COR-L47 (cell line): ENCODE data around the gene ZNRF2.

Source experiments
- DNase-seq: peaks from one replicate; lab custom pipeline; 2025; lab: John Stamatoyannopoulos, UW

Gene ZNRF2

DNA sequence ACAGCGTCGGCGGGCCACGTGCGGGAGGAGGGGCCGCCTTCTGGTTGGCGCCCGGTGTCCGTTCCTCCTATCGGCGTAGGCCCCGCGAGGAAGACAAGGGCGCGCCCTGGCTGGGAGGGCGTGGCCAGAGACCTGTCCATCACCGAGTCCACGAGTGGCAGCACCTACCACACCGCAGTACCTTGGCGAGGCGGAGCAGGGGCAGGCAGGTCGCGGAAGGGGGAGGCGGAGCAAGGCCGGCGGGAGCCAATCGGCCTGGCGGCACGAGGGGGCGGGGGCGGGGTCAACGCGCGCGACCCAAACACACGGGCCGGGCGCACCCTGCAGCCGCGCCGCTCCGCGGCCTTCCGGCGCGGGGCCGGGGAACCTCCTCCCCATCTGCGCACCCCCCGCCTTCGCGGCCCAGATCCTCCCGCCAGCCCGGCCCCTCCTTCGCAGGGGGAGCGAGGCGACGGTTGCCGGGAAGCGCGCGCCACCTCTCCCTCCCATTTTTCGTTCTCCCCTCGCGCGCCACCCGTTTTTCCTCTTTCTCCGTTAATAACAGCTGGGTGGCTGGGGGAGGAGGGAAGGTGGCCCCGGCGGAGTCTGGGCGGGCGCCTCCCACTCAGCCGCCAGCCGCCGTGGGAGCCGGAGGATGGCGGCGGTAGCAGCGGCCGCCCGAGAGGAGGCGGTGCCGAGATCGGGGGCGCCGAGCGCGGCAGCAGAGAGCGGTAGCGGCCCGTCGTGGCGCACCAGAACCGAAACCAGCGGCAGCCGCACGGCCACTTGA is at the start of gene ZNRF2:
Gene ZNRF2 (plus strand): TSS at position 300 of the 769 bp plus-strand sequence. CDS start 761 bp downstream, outside the sequence.
- DNase-seq = peak; percentile 99

DNA sequence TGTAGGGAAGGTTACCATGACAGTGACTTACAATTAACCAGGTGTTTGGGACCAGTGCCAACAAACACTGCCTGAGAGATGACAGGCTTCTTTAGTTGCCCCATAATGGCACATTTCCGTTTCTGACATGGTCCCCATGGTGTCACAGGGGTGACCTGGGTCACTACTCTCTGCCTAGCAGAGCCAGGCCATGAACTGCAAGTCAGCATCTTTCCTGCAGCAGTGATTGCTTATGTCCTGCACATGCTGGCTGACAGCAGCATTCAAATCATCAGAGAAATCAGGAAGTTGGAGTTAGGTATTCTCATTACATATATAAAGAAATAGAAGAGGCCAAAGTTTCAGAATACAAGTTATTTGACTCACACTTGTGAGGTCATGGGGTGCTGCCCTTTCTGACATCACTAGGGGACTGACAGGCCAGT is 47.1 kb upstream of the ZNRF2 start:
- DNase-seq = peak; percentile 87

DNA sequence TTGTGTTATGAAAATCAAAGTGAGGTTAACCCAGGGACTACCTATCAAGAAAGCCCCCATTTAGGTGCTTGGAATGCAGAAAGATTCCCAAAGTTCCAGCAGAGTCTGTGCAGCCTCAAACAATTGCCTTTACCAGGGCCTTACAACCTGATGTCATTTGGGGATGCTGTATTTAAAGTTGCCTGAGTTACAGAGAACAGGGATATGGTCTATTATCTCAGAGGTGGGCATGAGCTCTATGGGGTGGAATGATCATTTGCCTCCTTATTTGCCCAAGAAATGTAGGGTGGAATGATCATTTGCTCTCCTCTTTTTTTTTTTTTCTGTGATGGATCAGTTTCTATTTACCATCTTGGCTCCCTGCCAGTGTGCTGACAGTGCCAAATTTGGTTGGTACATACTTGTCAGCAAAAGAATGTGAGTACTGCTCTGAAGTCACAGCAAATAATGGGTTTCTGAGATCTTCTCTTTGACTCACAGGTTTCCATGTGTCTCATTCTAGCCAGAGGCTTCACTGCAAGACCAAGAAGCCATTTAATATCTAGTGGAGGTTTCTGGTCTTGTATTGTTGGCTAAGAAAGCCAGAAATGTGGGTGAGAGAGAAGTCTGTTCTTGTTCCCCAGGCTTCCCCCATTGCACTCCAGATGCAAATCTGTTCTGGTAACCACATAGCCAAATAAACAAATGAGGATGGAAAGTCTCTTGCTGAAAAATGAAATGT is 45.5 kb upstream of the ZNRF2 start:
- DNase-seq = peak; percentile 84

DNA sequence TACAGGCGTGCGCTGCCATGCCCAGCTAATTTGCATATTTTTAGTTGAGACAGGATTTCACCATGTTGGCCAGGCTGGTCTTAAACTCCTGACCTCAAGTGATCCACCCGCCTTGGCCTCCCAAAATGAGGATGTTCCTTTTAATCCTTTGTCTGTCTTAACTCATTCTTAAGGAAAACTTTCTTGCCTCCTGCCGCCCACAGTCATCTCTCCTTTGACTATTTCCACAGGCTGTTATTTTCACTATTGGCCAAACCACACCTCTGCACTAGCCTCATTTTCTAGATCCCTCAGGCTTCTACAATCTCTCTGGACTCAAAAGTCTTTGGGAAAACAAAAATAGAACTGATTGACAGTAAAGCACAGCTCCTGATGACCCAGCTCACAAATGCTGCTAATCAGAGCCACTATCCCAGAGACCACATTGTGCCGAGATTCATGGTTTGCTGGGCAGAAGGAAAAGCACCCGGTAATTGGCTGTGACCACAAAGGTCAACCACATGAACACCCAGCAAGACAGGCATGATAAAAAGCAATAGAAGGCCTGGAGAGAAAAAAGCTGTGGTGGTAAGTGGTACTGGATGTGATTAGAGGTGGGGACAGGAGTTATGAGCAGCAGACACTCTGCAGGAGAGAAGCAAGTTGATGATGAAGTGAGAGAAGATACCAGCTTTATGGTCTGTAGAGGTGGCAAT is 44.1 kb upstream of the ZNRF2 start:
- no peak for DNase-seq

DNA sequence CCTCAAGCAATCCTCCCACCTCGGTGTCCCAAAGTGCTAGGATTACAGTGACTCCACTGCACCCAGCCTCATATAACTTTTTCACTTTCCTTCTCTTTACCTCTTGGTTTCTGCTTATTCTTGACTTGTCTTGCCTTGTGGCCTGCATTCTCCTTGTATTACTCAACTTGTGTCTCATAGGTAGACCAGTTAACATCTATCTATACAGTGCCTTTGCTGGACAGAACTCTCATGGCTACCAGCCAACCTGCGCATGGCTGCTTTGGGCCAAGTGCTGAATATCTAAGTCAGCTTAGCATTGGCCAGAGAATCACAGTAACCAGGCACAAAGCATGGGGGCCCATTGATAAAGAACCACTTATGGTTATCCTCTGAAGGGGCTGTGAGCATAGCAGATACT is 42.6 kb upstream of the ZNRF2 start:
- DNase-seq = no peak

DNA sequence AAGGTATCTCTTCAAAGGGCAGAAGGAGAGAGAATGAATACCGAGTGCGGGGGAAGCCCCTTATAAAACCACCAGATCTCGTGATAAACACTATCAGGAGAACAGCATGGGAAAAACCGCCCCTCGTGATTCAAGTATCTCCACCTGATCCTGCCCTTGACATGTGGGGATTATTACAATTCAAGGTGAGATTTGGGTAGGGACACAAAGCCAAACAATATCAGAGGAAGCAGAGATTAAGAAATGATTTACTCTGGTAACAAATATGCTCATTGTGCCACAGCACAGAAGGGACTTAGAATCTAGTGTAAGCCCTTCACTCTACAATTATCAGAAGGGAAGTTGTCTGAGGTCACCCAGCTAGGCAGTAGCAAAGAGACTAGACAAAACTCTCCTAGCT is 40.1 kb upstream of the ZNRF2 start:
- DNase-seq = no peak

DNA sequence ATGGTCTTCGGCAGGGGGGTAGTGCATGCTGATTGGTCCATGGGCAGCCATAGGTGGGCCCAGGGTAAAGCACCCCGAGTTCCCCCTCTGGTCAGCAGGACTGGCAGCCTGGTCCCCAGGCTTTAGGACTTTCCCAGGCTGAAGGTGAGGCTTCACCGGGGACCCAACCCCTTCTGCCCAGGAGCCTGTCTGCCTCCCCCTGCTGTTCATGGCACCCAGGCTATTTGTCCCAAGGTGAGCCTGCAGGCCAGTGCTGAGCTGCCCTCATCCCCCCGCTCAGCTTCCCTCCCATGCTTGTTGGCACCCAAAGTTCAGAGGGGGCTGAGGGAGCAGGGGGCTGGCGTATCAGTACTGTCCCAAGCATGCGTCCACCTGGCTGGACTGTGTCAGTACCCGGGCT is 38.5 kb upstream of the ZNRF2 start:
- DNase-seq = no peak

DNA sequence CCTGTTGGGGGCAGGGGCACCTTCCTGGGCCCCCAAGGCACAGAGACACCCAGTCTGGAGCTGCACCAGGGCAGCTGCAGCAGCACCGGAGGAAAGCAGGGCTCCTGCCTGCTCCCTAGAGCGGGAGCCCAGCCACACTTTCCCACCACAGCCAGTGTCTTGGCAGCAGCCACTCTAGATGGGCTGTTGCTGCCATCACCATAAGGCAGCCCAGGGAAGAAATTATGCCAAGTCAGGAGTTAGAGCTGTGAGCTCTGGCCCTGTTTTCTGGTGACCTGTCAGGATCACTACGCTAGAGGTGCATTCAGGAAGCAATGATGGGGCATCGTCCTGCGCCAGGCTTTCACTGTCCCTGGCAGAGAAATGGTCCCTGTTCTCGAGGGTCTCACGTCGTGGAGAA is 38.0 kb upstream of the ZNRF2 start:
- no peak for DNase-seq

DNA sequence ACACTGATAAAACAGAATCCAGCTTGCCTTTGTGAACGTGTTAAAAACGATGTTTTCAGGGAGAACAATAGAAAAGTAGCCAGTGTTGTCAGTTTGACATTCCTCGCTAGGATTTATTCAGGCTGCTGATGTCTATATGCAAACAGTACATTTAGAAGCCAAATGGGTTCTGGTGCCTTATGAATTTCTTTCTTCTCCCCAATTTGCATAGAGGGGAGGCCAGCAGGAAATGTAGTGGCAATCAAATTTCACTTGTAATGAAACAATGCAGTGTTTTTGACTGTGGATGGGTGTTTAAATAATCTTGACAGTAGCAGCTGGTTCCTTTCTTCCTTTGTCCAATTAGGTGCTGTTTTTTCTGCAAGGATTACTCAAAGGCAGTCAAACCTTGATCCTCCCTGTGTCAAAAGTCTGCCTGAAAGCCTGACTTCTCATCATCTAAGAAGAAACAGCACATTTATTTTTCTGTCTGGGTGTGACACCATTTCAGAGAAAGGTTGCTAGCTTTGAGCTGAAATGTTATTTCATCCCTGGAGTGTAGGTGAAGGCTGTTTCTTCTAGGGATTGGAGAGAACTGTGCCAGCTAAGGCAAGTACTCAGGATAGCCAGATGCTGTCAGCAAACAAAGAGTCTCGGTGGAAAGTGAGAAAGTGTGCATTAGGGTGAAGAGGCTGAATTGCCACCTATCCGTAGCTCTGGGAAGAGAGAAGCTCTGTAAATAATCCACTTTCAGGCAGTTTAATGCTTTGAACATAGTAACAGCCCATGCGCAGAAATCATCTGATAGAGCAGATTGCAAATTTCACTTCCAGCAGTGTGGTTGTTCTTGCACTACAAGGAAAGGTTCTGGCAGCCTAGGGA is 36.6 kb upstream of the ZNRF2 start:
- peak; percentile 56 for DNase-seq

DNA sequence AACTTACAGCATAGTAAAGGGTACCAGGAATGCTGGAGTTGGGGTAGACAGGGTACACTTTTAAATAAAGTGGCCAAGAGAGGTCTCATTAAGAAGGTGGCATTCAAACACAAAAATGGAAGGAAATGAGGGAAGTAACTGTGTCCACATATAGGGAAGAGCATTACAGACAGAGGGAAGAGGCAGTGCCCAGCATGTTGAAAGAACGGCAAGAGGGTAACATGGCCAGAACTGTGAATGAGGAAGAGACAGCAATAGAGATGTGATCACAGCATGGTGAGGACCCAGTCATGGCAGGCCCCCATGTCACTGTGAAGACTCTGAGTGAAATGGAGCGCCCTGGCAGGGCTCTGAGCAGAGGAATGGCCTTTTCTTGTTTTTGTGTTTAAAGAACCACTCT is 35.1 kb upstream of the ZNRF2 start:
- DNase-seq = no peak

DNA sequence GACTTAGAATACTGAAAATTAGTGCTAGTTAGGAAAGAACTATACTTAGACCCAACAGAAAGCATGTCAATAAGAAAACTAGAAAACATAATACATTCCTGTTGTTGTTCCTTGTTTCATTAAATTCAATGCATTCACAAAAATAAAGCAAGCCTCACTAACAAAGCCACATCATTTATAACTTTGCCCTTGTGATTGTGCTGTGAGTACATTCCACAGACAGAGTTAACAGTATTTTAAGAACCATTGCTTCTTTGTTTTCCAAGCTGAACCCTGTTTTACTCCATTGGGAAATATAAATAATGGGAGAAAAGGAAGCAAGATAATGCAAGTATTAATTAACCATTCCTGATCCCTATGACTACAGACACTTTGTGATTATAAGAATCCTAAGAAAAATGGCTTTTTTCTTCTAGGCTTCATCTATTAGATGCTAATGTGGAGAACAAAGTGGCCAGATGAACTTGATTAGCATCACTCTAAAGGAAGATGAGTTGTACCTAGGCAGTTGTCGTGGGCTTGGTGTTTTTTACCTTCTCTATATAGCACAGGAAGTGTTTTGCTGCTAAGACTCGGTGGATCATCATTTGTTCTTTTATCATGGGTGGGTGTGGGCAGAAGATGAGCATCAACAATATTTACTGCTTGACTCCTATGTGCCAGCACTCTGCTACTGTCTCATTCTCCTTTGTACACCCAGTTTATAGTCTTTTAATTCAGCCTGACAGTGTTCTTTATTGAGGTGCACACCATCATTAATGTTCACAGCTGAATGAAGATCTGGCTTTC is 34.2 kb upstream of the ZNRF2 start:
- DNase-seq = no peak

DNA sequence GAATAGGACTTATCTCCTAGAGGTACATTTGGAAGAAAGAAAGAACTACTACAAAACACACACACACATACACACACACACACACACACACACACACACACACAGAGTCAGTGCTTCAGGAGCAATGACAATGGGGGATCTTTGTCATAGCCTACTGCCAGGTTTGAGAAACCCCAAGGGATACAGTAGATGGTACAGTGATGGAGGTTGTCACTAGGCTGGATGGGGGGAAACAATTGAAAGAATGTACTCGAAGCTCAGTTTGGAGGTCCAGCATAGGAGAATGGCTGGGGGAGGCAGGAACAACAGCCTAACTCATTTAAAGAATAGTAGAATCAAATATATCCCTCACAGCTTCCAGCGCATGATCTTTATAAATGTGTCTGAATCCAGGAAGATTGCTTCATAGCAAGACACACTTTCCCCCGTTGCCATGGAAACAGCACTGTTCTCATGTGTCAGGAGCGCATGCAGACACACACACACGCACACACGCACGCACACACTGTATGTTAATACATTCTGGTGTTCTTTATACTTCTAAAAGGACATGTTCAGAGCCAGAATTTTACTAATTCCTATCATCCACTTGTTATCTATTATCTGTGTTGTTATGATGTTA is 32.6 kb upstream of the ZNRF2 start:
- DNase-seq = no peak

DNA sequence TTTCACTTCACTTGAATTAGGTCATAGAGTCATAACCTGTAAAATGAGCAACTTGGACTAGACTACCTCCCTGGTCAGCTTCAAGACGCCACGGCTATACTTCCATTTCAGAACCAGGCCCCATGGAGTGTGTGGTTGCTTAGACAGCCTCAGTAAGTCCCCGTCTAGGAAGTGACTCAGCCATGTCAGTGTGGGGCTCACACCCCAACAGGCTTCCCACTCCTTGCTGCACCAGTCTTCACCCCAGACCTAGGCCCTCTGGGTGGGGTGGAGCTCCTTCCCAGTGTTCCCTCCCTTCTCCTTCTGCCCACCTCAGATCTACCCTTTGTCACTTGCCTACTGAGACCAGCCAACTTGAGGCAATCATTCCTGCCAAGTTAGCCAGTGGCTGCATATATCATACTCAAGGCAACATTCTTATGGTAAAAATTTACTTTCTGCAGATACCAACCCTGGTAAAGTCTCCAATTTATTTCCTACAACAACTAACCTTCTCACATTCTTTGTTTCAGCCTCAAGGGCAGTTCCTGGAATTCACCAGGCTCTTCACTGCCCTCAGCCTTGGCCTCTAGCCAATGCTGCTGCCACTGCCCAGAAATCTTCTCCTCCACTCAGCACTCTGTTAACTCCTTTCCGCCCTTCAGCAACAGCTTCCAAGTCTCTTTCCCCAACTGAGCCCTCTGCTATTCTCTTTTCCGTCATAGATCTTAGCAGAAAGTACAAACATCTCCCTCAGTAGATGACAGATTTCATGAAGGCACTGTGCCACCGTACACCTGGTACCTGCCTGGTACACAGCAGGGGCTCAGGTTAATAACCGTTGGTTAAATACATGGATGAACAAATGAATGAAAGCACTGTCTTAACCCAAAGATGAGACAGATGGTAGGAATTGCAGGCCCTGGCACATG is 31.3 kb upstream of the ZNRF2 start:
- DNase-seq = peak; percentile 66

DNA sequence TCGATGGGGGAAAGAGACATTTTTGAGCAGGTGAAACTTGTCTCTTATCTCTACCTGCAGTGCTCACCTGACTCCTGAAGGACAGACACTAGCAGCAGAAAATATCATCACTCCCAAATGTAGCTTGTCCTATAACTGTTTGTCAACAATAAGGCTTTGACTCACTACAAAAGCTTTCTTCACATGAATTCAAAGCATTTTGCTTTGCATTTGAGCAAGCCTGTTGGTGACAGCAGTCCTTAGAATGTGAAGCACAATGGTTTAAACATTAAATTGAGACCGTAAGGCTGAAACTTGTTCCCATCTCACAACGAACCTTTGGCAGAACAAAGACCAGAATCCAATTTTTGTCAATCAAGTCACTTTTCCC is 30.6 kb upstream of the ZNRF2 start:
- DNase-seq = no peak

DNA sequence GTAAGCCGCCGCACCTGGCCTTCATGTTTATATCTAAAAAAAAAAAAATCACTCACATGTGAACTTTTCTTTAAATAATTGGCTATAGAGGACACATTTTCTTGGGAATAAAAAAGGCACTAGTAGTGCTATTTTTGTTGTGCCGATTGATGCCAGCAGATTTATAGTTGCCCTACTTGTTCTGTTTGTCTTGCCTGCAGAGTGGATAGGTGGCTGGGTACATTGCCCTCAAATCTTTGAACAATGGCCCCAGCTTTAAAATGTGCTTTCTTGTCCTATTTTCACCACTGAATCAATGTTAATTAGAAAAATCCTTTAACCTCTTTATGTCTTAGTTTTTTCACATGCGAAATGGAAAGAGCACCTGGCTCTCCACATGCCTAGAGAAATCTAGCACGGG is 30.1 kb upstream of the ZNRF2 start:
- no peak for DNase-seq

DNA sequence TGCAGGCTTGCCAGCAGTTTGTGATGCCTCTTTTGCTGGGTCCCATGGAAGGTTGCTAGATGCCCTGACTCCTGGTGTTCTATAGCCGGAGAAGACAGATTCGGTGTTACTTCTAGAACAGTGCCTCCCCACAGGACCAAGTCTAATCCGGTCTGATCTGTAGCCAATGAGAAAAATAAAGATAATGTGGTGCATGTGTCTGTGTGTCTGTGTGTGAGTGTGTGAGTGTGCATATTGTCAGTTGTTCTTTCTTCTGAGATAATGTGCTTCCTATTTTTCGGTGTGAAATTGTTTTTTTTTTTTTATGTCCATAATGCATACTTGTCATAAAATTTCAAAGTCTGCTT is 29.7 kb upstream of the ZNRF2 start:
- DNase-seq = no peak

DNA sequence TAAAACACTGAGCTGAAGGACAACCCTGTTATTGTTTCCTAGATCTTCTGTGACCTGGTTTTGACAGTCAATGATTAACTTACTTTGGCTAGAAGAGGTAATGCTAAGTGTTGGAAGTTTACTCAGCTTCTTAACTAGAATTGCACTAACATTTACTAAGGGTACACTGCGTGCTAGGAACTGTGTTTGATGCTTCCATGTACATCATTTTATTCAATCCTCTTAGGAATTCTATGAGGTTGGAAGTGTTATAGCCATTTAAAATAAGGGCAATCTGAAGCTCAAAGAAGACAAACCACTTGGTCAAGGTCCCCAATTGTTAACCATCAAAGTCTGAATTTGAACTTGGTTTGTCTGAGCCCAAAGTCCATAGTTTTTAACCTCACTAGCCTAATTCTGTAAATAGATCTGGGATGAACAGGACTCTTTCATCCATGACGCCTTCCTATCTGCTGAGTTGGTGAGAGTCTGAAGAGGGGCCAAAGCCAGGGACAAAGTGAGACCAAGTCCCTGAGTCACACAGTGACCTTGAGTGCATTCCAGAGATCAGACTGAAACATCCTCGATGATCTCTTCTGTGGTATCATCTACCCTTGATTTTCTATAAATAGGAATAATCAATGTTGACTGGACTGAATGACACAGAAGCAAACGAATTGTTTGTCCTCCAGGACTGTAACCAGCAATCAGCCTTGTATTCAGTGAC is 29.2 kb upstream of the ZNRF2 start:
- no peak for DNase-seq

DNA sequence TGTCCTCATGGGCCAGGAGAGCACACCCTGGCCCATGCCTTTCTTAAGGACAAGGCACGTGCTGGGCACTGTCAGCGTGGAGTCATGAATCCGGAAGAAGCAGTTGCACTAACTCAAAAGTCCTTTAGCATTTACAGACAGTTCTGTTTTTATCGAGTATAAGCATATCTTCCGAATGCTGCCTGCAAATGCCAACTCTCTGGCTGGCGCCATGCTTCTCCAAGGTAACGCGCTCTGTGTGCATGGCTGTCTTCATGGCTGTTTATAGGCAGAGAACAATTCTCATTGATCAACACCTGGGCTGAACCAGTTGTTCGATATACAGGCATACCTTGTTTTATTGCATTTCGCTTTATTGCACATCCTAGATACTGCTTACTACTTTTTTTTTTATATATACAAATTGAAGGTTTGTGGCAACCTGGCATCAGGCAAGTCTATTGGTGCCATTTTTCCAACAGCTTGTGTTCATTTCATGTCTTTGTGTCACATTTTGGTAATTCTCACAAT is 28.0 kb upstream of the ZNRF2 start:
- no peak for DNase-seq

DNA sequence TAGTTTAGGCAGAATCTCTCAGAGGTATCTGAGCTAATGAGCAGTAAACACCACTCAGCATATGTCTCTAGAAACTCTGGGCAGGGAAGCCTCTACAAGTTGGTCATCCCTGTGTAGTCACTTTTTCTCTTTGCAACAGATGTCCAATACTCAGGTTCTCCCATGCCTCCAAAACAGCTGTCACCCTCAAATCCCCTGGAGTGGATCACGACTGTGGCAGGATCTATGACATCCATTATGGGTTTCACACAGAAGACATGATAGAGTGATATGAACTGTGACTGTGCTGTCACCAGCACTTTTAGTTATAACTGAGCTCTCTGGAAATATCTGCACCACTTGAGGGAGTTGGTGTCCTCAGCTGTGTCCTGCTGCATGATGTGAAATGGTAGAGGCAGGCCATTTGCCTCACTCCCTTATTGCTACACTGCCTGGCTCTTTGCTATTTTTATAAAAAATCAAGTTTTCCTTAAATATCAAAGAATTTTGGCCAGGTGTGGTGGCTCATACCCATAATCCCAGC is 24.1 kb upstream of the ZNRF2 start:
- no peak for DNase-seq
